Right forelimb (tissue), 1 donor: ENCODE measurements around the gene PRDM9.
"Not testable (repeated sequence)": the region's sequence is repeated elsewhere in the genome, so short reads cannot be mapped to it uniquely, and the experiment has no call there.

Experiments
- DNase-seq: peaks from one replicate; pipeline ENCODE4 v3.0.0-alpha.2; 2018

The PRDM9 gene

DNA sequence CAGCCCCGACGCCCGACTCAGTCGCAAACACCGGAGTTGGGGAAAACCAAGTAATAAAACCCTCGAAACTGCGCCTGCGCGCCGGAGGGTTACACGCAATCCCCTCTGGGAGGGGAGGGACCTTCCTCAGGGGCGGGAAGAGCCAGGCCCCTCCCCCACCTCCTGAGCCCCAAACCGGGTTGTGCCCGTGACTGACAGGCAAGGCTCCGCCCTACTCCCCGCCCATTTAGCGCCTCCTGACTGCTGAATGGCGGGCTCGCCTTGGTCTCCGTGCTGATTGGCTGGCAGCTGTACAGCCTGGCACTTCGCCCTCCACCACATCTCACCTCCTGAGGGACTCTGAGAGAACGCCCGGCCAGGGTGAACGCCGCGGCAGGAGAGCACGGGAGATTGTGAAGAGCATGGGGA, at the start of gene PRDM9:
TSS of gene PRDM9 (plus strand) at position 332 of the 408 bp plus-strand sequence. CDS start 1,425 bp downstream, outside the sequence.
- DNase-seq: peak; percentile 62

GRCh38 chr5:23457780-23458179, 49.6 kb upstream of the PRDM9 start:
- DNase-seq: no peak

DNA sequence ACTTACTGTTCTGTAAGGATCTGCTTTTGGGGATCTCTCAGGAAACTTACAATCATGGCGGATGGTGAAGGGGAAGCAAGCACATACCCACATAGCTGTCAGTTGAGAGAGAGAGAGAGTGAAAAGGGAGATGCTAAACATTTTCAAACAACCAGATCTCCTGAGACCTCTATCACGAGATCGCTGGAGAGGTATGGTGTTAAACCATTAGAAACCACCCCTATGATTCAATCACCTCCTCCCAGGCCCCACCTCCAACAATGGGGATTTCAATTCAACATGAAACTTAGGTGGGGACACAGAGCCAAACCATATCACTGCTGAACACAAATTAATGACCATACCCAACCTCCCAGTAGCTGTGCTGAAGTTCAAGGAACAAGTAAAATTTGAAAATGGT, 48.2 kb upstream of the PRDM9 start:
- DNase-seq: no peak

DNA sequence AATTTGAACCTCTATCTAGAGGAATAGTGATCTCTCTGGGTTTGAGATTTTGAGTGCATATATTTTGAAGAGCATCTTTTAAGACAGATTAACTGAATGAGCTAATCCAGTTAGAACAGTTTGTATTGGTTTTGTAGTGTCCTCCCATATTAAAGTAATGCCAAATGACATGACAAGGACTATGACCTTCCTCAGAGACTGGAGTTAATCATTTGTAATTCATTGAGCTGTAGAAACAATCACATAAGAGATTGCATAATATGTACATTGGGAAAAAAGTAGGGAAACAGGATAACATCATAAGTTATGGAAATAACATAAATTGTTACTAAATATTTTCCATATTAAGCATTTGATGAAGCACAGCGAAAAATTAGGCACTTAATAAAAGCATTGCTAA, 45.8 kb upstream of the PRDM9 start:
- no peak for DNase-seq

DNA sequence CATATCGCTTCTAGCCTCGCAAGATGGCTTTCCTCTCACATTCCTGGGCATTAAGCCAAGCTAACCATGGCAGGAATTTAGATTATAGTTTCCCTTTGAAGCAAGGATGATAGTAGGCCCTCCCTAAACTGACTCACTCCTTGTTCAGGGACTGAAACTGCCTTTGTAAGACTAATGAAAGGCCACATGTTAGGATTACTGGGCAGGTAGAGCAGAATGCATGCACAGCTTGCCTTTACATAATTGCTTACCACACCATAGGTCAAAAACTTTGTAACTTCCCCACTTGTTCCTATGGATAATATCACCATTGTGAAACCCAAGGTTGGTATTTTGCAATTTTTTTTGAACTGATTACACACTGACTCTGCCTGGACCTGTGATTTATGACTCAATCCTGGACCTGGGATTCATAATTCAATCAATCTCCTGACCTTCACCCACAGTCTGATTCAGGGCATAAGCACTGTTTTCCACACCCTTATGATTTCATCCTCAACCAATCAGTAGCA, 41.0 kb upstream of the PRDM9 start:
- DNase-seq: no peak

DNA sequence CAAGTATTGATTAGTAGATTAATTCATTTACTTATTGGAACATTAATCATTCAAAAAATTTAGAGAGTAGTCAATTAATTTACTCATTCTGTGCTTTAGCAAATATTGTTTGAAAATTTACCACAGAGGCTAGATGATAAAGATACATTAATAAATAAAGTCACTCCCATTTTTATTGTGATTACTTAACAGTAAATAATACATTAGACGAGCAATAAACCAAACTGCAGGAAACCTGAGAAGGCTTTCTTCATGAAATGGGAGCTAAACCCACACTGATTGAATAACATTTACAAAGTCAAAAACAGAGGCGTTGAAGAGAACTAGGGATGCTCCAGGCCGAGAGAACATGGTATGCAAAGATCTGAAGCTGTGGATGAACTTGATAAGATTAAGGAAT, 38.8 kb upstream of the PRDM9 start:
- DNase-seq: no peak

DNA sequence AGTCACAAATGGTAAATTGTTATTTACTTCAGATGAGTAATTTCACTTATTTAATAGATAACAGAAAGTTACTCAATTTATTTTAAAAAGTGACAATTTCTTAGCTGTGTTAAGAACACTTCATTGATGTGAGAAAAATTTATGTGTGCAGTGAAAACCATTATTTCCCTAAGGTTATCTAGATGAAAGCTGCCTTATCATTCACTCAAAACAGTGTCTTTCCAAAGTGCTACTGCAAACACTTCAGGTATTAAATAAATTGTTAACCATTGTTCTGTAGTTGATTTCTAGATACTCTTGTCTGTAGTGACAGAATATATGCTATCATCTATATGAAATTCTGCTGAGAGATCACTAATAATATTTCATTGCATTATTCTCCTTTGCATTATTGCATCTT, 33.5 kb upstream of the PRDM9 start:
- DNase-seq: no peak

- no peak for DNase-seq
These were observed 33.1 kb upstream of the PRDM9 start for GRCh38 chr5:23474315-23474714.

GRCh38 chr5:23476580-23476979, 30.8 kb upstream of the PRDM9 start:
- no peak for DNase-seq

GRCh38 chr5:23482642-23483041, 24.8 kb upstream of the PRDM9 start:
- no peak for DNase-seq

GRCh38 chr5:23483090-23483489, 24.3 kb upstream of the PRDM9 start:
- DNase-seq: no peak

DNA sequence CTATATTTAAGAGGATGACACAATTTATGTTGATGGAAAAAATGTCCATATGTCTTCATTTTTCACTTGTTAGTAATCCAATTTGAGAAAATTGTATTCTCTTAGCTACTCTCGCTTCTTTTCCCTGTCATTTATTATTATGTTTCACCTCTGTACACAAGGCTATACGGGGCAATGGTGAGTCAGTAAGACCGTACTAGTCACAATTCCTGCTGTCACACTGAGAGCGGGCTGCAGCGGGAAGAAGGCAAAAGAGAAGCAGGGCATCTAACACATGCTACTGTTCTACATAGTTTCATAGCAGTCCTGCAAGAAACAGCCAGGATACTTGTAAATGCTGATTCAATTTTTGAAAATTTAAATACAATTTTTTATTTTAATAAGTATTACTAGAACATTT, 23.3 kb upstream of the PRDM9 start:
- DNase-seq: no peak

GRCh38 chr5:23486227-23486626, 21.2 kb upstream of the PRDM9 start:
- not testable (repeated sequence) for DNase-seq

DNA sequence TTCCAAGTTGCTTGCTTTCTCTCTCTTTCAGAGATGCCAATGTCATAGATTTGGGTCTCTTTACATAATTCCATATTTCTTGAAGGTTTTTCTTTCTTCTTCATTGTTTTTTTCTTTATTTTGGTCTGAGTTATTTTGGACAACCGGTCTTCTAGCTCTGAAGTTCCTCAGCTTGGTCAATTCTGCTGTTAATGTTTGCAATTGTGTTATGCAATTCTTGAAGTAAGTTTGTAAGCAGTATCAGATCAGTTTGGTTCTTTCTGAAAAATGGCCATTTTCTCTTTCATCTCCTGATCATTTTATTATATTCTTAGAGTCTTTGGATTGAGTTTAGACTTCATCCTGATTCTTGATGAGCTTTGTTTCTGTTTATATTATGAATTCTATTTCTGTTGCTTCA, 16.4 kb upstream of the PRDM9 start:
- no peak for DNase-seq

DNA sequence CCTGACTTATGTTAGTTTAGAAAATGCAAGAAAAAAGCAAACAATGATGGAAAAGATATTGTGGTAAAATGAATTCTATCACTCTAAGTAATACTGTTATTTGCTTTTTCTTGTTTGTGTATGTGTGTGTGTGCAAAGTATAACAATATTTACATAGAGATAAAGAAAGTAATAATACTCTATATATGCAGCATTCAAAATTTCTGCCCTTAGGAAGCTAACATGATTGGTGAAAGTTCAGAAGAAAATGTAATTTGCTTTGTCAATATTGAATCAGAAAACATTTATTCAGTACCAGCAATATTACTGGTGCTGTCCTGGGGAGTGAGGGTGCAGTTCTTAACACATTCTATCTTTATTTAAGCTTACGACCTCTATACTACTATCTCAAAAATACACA, 12.9 kb upstream of the PRDM9 start:
- no peak for DNase-seq

DNA sequence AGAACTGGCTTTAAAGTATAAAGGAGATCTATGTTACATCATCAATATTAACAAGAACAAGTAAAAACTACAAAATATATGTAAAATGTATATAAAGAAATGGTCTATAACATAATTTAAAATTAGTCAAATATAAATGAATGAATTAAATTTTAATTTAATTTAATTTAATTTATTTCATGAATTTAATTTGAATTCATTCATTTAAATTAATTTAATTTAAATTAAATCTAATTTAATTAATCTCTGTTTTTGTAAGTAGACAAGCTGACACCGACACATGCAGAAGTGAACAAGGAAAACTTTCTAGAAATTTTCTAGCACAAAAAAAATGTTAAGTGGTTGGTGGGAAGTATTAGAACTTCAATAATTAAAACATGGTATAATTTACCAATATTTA, 10.8 kb upstream of the PRDM9 start:
- DNase-seq: no peak

DNA sequence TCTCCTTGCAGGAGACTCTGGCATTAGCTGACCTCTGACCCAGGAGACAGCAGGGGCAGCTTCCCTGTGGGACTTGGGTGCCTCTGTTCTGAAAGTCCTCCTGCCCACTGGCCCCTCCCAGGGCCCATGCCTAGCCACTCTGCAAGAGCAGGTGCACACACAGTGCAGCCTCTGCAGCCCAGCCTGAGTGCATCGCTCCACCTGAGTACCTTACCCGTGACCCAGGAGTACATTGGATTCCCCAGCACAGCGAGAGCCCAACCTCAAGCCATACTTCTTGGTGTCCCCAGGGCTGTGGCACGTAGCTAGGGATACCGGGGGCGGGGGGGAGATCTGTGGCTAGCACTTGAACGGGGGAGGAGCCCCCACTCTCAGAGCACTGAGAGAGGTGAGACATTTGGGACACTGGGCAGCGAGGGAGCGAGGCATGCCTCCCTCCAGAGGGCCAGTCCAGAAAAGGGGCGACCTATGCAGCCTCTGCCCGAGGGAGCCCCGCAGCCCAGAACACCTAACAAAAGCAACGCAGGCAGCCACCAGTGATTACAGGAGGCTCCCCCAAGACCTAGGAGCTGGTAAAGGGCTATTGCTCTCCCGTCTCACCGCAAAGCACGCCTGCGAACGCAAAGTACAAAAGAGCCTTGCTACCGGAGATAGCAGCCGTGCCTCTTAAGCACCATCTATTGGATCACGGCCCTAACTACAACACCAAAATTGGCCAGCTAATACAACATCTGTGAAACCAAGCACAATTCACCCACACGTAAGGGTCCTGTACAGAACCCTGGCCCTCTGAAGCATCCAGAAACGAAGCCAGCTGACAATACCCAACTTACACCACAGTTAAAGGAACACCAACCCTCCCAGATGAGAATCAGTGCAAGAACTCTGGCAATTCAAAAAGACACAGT, 826 bp upstream of the PRDM9 start:
- DNase-seq: no peak

GRCh38 chr5:23510434-23510833, 3.0 kb downstream of the PRDM9 start:
- DNase-seq: not testable (repeated sequence)

GRCh38 chr5:23522553-23522952, 15.1 kb downstream of the PRDM9 start:
- no peak for DNase-seq

- DNase-seq: no peak
These were observed 15.6 kb downstream of the PRDM9 start for GRCh38 chr5:23523031-23523430.

GRCh38 chr5:23523998-23524397, 16.6 kb downstream of the PRDM9 start:
- DNase-seq: no peak

- no peak for DNase-seq
These were observed 18.3 kb downstream of the PRDM9 start for GRCh38 chr5:23525751-23526150.

DNA sequence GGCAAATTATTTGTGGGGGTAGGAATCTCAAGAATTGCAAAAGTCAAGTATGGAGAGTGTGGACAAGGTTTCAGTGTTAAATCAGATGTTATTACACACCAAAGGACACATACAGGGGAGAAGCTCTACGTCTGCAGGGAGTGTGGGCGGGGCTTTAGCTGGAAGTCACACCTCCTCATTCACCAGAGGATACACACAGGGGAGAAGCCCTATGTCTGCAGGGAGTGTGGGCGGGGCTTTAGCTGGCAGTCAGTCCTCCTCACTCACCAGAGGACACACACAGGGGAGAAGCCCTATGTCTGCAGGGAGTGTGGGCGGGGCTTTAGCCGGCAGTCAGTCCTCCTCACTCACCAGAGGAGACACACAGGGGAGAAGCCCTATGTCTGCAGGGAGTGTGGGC, 19.2 kb downstream of the PRDM9 start:
- not testable (repeated sequence) for DNase-seq

DNA sequence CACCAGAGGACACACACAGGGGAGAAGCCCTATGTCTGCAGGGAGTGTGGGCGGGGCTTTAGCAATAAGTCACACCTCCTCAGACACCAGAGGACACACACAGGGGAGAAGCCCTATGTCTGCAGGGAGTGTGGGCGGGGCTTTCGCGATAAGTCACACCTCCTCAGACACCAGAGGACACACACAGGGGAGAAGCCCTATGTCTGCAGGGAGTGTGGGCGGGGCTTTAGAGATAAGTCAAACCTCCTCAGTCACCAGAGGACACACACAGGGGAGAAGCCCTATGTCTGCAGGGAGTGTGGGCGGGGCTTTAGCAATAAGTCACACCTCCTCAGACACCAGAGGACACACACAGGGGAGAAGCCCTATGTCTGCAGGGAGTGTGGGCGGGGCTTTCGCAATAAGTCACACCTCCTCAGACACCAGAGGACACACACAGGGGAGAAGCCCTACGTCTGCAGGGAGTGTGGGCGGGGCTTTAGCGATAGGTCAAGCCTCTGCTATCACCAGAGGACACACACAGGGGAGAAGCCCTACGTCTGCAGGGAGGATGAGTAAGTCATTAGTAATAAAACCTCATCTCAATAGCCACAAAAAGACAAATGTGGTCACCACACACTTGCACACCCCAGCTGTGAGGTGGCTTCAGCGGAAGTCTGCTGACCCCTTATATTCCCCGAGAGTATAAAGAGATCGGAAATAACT, 20.0 kb downstream of the PRDM9 start:
- DNase-seq: not testable (repeated sequence)
